ENCODE data around the gene CRTAP. TPM values are rescaled to one million over a fixed set of nuclear protein-coding genes. Genes with fewer than 3 reads are reported as not detected.

Gene CRTAP
- total RNA-seq, 1 experiment from 2014 or later = 104 TPM

- Histone ChIP-seq H3K27ac (ENCODE audit: low read depth, low read length) (no peak overlapping the region), H3K4me1 (ENCODE audit: control insufficient read depth in 1 of 2, insufficient read depth in 2 of 2, low read length in 2 of 2) (peaks cover 8 to 10% of the 10 kb centered on the region in 2 experiments; a peak in 3 of 4 replicates), H3K36me3 (ENCODE audit: control insufficient read depth in 1 of 2, insufficient read depth in 2 of 2, low read length in 2 of 2) (no peaks in the 10 kb centered on the region), H3K9me2 (ENCODE audit: insufficient read depth) (no peaks in the 10 kb centered on the region), H3K4me2 (ENCODE audit: low read length) (no peak overlapping the region), H2AFZ (ENCODE audit: low read depth, low read length, poor library complexity, severe bottlenecking) (no peak overlapping the region), H3K4me3 (replicated peaks in 1 of 2; ENCODE audit: low read depth in 1 of 2, low read length in 2 of 2) (no peak overlapping the region), H3K27me3 (ENCODE audit: insufficient read depth, low read length) (no peaks in the 10 kb centered on the region), H3K9ac (ENCODE audit: low read length) (no peak overlapping the region), H3K79me2 (ENCODE audit: insufficient read depth, low read length) (0 out of 2 replicates have a peak, but pooled peaks cover under 1% of the 10 kb centered on the region), H4K20me1 (ENCODE audit: insufficient read depth) (no peaks in the 10 kb centered on the region), H3K9me3 (ENCODE audit: control insufficient read depth in 1 of 2, insufficient read depth in 1 of 2, low read depth in 1 of 2, low read length in 2 of 2) (no peaks in the 10 kb centered on the region)
- intact Hi-C loops (cut with micrococcal nuclease) = loop anchor here (10.0 kb wide), 1 partner anchor 336 kb away; no protein-coding TSS in a partner anchor
- ChIA-PET RAD21 (ENCODE audit: low non-redundant PET in 1 of 2, low total read pairs in 2 of 2, uncharacterized antibody in 2 of 2, unreplicated experiment in 2 of 2) (no interaction called here), CTCF (no interaction called here), POLR2A (no interaction called here)
- DNase-seq (ENCODE audit: low read depth, low spot score) (no peak), ATAC-seq (no peak)
- TF ChIP-seq RAD21 (IDR thresholded peaks at IDR 0.05; ENCODE audit: low read depth) (no peak), EGR1 (IDR thresholded peaks at IDR 0.05; ENCODE audit: low read depth) (no peak), CEBPB (IDR thresholded peaks at IDR 0.05; ENCODE audit: low read depth) (no peak), POLR2A (IDR thresholded peaks at IDR 0.05; ENCODE audit: borderline replicate concordance, extremely low read depth, insufficient read depth, insufficient read length) (no peak), ZNF274 (IDR thresholded peaks at IDR 0.05; ENCODE audit: low read depth, low read length) (no peak), SIN3A (IDR thresholded peaks at IDR 0.05; ENCODE audit: low read depth) (no peak), SP1 (IDR thresholded peaks at IDR 0.05; ENCODE audit: low read depth) (no peak), EZH2 (IDR thresholded peaks at IDR 0.05) (no peak), JUND (IDR thresholded peaks at IDR 0.05) (no peak), SRF (IDR thresholded peaks at IDR 0.05; ENCODE audit: low read depth) (no peak), REST (IDR thresholded peaks at IDR 0.05; ENCODE audit: low read depth) (no peak), CTCF (IDR thresholded peaks at IDR 0.05 in 2 of 3, conservative IDR thresholded peaks at IDR 0.05 in 1 of 3; ENCODE audit: borderline replicate concordance in 1 of 3, insufficient read depth in 1 of 3, low read depth in 2 of 3, low read length in 2 of 3) (no peak), CBX3 (IDR thresholded peaks at IDR 0.05; ENCODE audit: low read depth) (no peak), TCF7L2 (IDR thresholded peaks at IDR 0.05; ENCODE audit: borderline replicate concordance, extremely low read depth, insufficient read depth, insufficient read length) (no peak), YY1 (IDR thresholded peaks at IDR 0.05; ENCODE audit: extremely low read depth, insufficient replicate concordance, low read depth, low read length) (no peak), EZH2phosphoT487 (IDR thresholded peaks at IDR 0.05; ENCODE audit: borderline replicate concordance) (no peak), MAX (IDR thresholded peaks at IDR 0.05) (no peak)
- no TSS peak for BruUV-seq (replicated peaks)
Observed at GRCh38 chr3:33071181-33071580, 42.6 kb upstream of the CRTAP start.
